Lower leg skin (tissue), 3 donors: ENCODE measurements around the gene POLN.

Experiments
- POLR2A ChIP-seq, 2 donors: fragments of 450-650 bp; IDR thresholded peaks; one replicate each; pipeline ENCODE4 v1.6.1; 2016 to 2017; ENCODE audit warnings: antibody characterized with exemption in 2 of 2, mild to moderate bottlenecking in 1 of 2, moderate library complexity in 1 of 2
- TF ChIP-seq, protein P1 (sequence below), 3 donors: fragments of 450-650 bp; IDR thresholded peaks; one replicate each; pipeline ENCODE4 v1.5.1; 2016; ENCODE audit warnings: antibody characterized with exemption in 3 of 3, mild to moderate bottlenecking in 3 of 3, moderate library complexity in 2 of 3

GRCh38 chr4:2268357-2269205 is 26.7 kb upstream of the POLN start:
- no peak for TF ChIP-seq POLR2A (IDR thresholded peaks at IDR 0.05)
- TF ChIP-seq, protein P1, sequence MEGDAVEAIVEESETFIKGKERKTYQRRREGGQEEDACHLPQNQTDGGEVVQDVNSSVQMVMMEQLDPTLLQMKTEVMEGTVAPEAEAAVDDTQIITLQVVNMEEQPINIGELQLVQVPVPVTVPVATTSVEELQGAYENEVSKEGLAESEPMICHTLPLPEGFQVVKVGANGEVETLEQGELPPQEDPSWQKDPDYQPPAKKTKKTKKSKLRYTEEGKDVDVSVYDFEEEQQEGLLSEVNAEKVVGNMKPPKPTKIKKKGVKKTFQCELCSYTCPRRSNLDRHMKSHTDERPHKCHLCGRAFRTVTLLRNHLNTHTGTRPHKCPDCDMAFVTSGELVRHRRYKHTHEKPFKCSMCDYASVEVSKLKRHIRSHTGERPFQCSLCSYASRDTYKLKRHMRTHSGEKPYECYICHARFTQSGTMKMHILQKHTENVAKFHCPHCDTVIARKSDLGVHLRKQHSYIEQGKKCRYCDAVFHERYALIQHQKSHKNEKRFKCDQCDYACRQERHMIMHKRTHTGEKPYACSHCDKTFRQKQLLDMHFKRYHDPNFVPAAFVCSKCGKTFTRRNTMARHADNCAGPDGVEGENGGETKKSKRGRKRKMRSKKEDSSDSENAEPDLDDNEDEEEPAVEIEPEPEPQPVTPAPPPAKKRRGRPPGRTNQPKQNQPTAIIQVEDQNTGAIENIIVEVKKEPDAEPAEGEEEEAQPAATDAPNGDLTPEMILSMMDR (IDR thresholded peaks at IDR 0.05): no peak
